Muscle of leg (tissue), 11 donors: ENCODE measurements around the gene BCAS3. TPM values are rescaled to one million over a fixed set of nuclear protein-coding genes. Genes with fewer than 3 reads are reported as not detected.

Experiments
- DNase-seq: peaks from one replicate; pipeline ENCODE4 v3.0.0; 2013
- H3K27ac ChIP-seq: one replicate; pipeline ENCODE4 v1.5.1; 2013; ENCODE audit warnings: mild to moderate bottlenecking, low read length, control low read depth
- H3K27me3 ChIP-seq: one replicate; pipeline ENCODE4 v1.6.1; 2013; ENCODE audit warnings: low read length; ENCODE audit not compliant: control insufficient read depth, insufficient read depth
- H3K36me3 ChIP-seq: one replicate; pipeline ENCODE4 v1.6.1; 2013; ENCODE audit warnings: low read length; ENCODE audit not compliant: control insufficient read depth, insufficient read depth
- H3K4me1 ChIP-seq: one replicate; pipeline ENCODE4 v1.6.1; 2013; ENCODE audit warnings: low read length; ENCODE audit not compliant: control insufficient read depth, insufficient read depth
- H3K4me3 ChIP-seq: one replicate; pipeline ENCODE4 v1.5.1; 2013; ENCODE audit warnings: low read length, control low read depth
- H3K9me3 ChIP-seq: replicated peaks from 2 replicates; pipeline ENCODE4 v1.6.1; 2013; ENCODE audit warnings: low read depth, low read length; ENCODE audit not compliant: control insufficient read depth
- WGBS: methylation state at CpG from one replicate; pipeline ENCODE4 v1.1.5; 2013; ENCODE audit warnings: missing lambda C conversion rate; ENCODE audit not compliant: insufficient coverage; 5-methylcytosine and 5-hydroxymethylcytosine counted together
- polyA plus RNA-seq, 8 donors: library from polyadenylated mRNA; unstranded; fragments of 120-200 nt; gene quantifications; one replicate each; pipeline versions ENCODE4 v1.2.1 to v1.2.3, GENCODE V29; 2013; ENCODE audit warnings: inconsistent platforms in 1 of 8, low replicate concordance in 1 of 8; ENCODE audit not compliant: insufficient read length in 8 of 8, insufficient read depth in 1 of 8
- total RNA-seq: library from RNA; stranded (reverse); fragments of 120-200 nt; gene quantifications from one replicate; pipeline ENCODE4 v1.2.4, GENCODE V29; 2013

The BCAS3 gene
- total and polyA plus RNA-seq, 9 donors, result 7.6 to 15.8 (median 9.5) TPM

DNA sequence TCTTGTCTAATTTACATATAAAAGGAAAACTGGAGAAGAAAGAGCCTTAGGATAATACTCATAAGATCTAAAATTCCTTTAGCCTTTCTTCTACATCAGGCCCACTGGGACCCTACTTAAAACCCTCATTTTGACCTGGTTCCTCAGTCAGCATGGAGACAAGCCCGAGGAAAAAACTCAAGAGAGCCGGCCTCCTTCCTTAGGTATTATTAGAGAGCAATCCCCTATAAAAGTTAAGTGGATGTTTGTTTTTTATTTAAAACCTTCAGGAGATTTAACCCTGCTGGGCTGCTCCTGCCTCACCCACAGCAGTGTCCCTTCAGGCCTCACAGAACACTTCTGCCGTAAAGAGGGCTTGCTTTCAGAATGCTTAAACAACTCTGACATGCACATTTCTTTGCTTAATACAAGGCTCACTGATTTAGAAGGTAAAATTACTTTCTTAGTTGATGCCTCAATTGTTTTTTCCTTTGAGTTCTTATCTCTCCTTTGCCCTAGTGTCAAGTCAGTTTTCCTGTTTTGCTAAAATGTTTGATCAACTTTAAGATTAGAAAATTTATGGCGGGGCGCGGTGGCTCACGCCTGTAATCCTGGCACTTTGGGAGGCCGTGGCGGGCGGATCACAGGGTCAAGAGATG, 576.4 kb downstream of the BCAS3 start:
- DNase-seq, result no peak
- H3K27me3 ChIP-seq, result no peaks in the 10 kb centered on the region
- H3K36me3 ChIP-seq, result no peaks in the 10 kb centered on the region
- H3K4me3 ChIP-seq, result no peak overlapping the region
- peaks cover 14% of the 10 kb centered on the region for H3K4me1 ChIP-seq
- H3K9me3 ChIP-seq, result no peaks in the 10 kb centered on the region
- H3K27ac ChIP-seq, result peak overlapping the region; percentile 0
- WGBS, result no CpG with 5 or more reads among the region's 10 CpGs

DNA sequence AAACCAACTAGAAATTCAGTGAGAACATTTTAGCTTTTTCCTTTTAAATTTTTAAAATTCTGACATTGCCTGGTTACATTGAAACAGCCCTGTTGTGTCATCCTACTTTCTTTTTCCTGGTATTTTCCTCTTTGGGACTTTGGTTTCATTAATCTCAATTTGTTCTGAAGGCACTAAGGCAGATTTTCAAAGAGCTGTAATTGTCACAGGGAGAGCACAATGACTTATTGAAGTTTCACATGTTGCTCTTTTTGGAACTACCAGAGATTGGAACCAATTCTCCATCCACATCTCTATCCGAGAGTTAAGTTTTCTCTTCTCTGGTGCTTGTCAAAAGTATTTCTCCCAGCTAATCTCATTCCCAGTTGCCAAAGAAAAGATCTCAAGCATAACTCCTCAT, 577.3 kb downstream of the BCAS3 start:
- DNase-seq, result no peak
- Histone ChIP-seq H3K9me3 (no peaks in the 10 kb centered on the region), H3K27ac (no peak overlapping the region), H3K36me3 (no peaks in the 10 kb centered on the region), H3K4me3 (no peak overlapping the region), H3K27me3 (no peaks in the 10 kb centered on the region), H3K4me1 (peaks cover 18% of the 10 kb centered on the region)
- WGBS, result no CpG with 5 or more reads among the region's 1 CpG

DNA sequence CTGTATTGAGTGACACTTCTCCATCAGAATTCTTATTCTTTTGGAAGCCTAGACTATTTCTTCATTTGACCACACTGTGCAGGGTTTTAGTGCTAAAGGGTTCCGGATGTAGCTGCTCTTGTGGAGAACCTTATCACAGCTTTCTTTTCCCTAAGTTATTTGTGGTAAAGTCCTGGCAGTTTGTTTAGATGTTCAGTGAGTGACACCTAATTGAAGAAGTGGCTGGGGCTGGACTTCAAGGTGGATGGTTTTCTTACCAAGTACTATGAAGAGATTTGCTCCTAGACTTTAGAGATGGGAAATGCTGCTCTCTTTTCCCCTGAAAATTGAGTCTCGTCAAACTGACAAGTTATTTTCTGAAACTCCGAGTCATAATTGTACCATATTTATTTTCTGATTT, 578.0 kb downstream of the BCAS3 start:
- Histone ChIP-seq H3K27me3 (no peaks in the 10 kb centered on the region), H3K27ac (no peak overlapping the region), H3K4me3 (no peak overlapping the region), H3K4me1 (peaks cover 21% of the 10 kb centered on the region), H3K9me3 (no peaks in the 10 kb centered on the region), H3K36me3 (no peaks in the 10 kb centered on the region)
- WGBS, result no CpG with 5 or more reads among the region's 3 CpGs
- no peak for DNase-seq

DNA sequence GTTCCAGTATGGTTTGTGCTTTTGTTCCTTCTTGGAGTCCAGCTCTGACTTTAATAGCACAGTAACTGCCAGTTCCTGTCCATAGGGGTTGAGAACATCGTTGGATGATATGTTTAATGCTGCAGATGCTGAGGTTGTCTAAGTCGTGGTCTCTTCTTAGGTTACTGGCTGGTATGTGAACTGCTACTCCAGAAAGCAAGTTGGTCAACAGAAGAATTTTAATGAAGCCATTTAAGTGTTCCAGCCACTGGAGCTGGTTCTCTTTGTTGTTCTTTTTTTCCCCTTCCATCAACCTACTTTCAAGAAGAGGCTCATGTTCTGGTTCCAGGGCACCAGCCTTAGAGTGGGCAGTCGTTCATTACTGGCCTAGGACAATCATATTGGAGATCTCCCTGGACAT, 581.7 kb downstream of the BCAS3 start:
- DNase-seq, result no peak
- no peaks in the 10 kb centered on the region for H3K9me3 ChIP-seq
- 35% methylated on average over 3 of the region's 3 CpGs for WGBS
- no peaks in the 10 kb centered on the region for H3K36me3 ChIP-seq
- H3K4me1 ChIP-seq, result peaks cover 11% of the 10 kb centered on the region
- no peak overlapping the region for H3K27ac ChIP-seq
- no peaks in the 10 kb centered on the region for H3K27me3 ChIP-seq
- no peak overlapping the region for H3K4me3 ChIP-seq

DNA sequence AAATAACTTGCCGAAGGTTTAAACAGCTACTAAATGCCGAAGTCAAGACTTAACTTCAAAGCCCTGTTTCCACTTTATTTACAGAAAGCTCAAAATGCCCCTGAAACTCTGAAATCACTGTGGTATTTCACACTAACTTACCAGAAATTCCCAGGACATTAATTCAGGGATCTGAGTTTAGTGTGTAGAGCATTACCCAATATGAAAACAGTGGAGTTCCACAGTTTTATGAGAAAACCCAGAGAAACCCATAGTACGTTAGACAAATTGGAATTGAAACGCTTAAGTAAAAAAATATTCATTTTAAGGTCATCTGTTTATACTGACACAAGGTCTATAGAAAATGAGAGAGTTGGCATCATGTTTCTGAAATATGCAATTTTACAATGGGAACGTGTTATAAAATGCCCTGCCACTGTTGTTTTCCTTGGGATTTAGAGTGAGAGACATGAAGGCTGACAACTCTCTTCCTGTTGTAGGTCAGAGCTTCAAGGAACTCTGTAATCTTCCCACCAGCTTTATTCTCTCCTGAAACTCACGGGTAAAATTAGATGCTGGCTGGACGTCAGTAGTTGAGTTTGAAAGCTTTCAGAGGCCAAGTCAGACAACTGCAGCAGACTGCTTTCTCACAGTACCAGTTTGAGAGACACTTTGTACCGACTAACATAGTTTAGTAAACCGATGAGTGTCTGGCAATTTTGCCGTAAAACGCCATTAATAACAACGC, 582.6 kb downstream of the BCAS3 start:
- H3K27ac ChIP-seq, result peak overlapping the region; percentile 76
- WGBS, result 10% methylated on average over 3 of the region's 12 CpGs
- DNase-seq, result peak; percentile 80
- H3K9me3 ChIP-seq, result no peaks in the 10 kb centered on the region
- H3K4me3 ChIP-seq, result no peak overlapping the region
- peaks cover 11% of the 10 kb centered on the region for H3K4me1 ChIP-seq
- H3K36me3 ChIP-seq, result no peaks in the 10 kb centered on the region
- H3K27me3 ChIP-seq, result no peaks in the 10 kb centered on the region

DNA sequence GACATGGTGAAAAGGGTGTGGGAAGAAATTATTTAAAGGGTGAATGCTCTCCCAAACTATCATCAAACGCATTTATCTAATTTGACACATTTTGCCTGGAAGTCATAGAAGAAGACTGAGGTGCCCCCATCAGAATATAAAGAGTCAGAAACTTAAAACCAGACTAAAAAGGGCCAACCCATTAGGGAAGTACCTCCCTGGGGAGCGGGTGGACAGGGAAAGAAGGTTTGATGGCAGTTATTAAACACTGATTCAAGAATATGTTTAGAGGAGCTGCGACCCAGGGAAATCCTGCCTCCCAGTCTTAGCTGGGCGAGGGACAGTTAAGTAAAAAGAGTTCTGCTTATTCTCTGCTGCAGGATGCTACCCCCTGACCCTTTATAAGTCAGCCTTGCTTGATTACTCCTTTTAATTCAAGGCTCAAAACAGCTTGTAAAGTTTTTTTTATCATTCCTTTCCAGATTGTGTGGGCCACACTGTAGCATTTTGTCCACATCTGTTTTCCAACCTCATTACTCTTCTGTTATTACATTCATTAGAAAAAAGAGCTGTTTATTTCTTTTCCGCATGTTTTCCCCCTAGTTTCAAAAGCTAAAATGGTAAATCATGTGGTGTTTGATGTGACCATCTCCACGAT, 583.5 kb downstream of the BCAS3 start:
- no peaks in the 10 kb centered on the region for H3K9me3 ChIP-seq
- no peaks in the 10 kb centered on the region for H3K36me3 ChIP-seq
- peak overlapping the region; percentile 76 for H3K27ac ChIP-seq
- DNase-seq, result no peak
- 80% methylated on average over 1 of the region's 6 CpGs for WGBS
- no peak overlapping the region for H3K4me3 ChIP-seq
- H3K27me3 ChIP-seq, result no peaks in the 10 kb centered on the region
- peaks cover 11% of the 10 kb centered on the region for H3K4me1 ChIP-seq

DNA sequence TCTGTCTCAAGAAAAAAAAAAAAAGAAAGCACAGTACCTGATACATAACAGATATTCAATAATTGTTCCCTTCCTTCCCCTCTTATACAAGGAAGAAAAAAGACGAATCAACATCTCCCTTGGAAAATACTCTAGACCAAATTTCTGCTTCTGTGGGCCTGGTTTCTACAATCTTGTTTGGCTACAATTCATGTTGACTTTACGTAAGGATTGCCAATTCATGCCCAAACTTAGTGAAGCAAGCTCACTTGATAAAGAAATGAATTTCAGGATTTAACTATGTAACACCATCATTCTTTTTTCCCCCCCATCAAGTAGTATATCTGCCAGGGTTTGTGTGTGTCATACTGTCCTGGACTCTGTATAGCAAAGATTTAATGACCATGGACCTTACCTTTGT, 587.7 kb downstream of the BCAS3 start:
- no CpG with 5 or more reads among the region's 2 CpGs for WGBS
- Histone ChIP-seq H3K9me3 (no peaks in the 10 kb centered on the region), H3K36me3 (no peaks in the 10 kb centered on the region), H3K27ac (no peak overlapping the region), H3K4me1 (peaks cover 6% of the 10 kb centered on the region), H3K4me3 (no peak overlapping the region), H3K27me3 (no peaks in the 10 kb centered on the region)
- DNase-seq, result no peak

DNA sequence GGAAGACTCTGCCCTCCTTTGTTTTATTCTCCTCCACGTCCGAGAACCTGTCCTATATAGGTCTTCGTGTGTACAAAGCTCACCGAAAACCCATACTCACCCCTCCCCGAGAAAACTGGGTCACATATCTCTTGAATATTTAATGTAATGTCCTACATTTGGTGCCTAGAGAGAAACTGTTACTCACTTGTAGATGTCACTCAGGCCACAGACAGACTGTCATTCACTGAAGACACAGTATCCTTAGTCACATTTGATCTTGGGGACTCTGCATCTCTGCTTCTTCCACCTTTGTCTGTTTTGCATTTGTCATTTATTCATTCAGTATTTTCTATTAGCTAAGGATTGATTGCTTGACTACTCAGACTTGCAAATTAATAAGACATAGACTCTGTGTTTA, 590.2 kb downstream of the BCAS3 start:
- Histone ChIP-seq H3K36me3 (no peaks in the 10 kb centered on the region), H3K4me1 (no peaks in the 10 kb centered on the region), H3K4me3 (no peak overlapping the region), H3K27me3 (no peaks in the 10 kb centered on the region), H3K27ac (no peak overlapping the region), H3K9me3 (no peaks in the 10 kb centered on the region)
- WGBS, result no CpG with 5 or more reads among the region's 5 CpGs
- DNase-seq, result no peak

DNA sequence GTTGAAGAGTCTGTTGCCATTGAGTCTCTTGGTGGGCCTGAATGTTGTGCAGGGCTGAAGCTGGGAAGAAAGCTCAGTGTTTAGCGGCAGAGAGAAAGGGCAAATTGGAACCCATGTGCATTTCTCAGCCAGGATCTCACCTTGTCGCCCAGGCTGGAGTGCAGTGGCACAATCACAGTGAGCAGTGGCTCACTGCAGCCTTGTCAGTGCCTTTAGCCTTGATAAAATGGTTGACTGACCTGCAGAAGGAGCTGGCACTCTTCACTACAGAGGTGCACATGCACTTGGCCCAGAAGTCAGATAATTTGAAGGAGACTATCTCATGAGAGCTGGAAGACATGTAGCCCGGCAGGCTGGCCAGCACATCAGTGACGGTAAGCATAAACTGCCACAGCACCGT, 597.7 kb downstream of the BCAS3 start:
- Histone ChIP-seq H3K27me3 (no peaks in the 10 kb centered on the region), H3K9me3 (no peaks in the 10 kb centered on the region), H3K4me1 (peaks cover 8% of the 10 kb centered on the region), H3K36me3 (no peaks in the 10 kb centered on the region), H3K4me3 (no peak overlapping the region), H3K27ac (no peak overlapping the region)
- no peak for DNase-seq
- WGBS, result 86% methylated on average over 3 of the region's 5 CpGs

DNA sequence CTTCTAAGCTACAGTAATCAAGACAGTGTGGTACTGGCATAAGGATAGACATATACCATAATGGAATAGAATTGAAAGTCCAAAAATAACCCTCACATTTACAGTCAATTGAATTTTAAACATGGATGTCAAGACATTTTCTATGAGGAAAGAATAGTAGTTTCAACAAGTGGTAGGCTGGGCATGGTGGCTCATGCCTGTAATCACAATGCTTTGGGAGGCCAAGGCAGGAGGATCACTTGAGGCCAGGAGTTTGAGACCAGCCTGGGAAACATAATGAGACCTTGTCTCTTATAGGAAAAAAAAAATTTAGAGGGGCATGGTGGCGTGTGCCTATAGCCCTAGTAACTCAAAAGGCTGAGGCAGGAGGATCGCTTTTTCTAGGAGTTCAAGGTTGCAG, 599.2 kb downstream of the BCAS3 start:
- Histone ChIP-seq H3K9me3 (no peaks in the 10 kb centered on the region), H3K4me3 (no peak overlapping the region), H3K36me3 (no peaks in the 10 kb centered on the region), H3K4me1 (peaks cover 8% of the 10 kb centered on the region), H3K27ac (no peak overlapping the region), H3K27me3 (no peaks in the 10 kb centered on the region)
- DNase-seq, result no peak
- WGBS, result no CpG with 5 or more reads among the region's 2 CpGs
